Body of pancreas (tissue), 4 donors: ENCODE results near the gene MAP3K5. TPM values are rescaled to one million over a fixed set of nuclear protein-coding genes. Genes with fewer than 3 reads are reported as not detected.
A peak's percentile ranks its signal among the peaks of the same experiment; 100 is the strongest.

Experiments
- ATAC-seq: fragments of 150-250 bp; one replicate; pipeline ENCODE4 v1.9.1; 2016
- DNase-seq, 4 donors: peaks; one replicate each; pipeline ENCODE4 v3.0.0-alpha.2; 2019
- H3K27ac ChIP-seq, 4 donors: fragments of 200-600 bp; sonication (generic); 1 replicate in 3 of 4; 2 replicates in 1 of 4; pipeline versions ENCODE4 v1.5.1 to v1.6.1; 2016 to 2019; ENCODE audit warnings: mild to moderate bottlenecking in 1 of 4, mixed read lengths in 1 of 4, moderate library complexity in 1 of 4
- H3K27me3 ChIP-seq, 2 donors: fragments of 200-600 bp; sonication (generic); one replicate each; pipeline ENCODE4 v1.6.0; 2016; ENCODE audit warnings: mild to moderate bottlenecking in 1 of 2
- H3K36me3 ChIP-seq, 2 donors: fragments of 200-600 bp; sonication (generic); replicated peaks in 1 of 2; 2 replicates each; pipeline ENCODE4 v1.5.1; 2016; ENCODE audit warnings: low read depth in 2 of 2; ENCODE audit not compliant: insufficient read depth in 1 of 2
- H3K4me1 ChIP-seq: fragments of 200-600 bp; sonication (generic); one replicate; pipeline ENCODE4 v1.6.0; 2016
- H3K4me3 ChIP-seq, 2 donors: fragments of 200-600 bp; sonication (generic); 1 replicate in 1 of 2; 2 replicates in 1 of 2; pipeline ENCODE4 v1.5.1; 2016 to 2019
- H3K9me3 ChIP-seq, 3 donors: fragments of 200-600 bp; sonication (generic); 1 replicate in 2 of 3; 2 replicates in 1 of 3; pipeline ENCODE4 v1.5.1; 2016
- POLR2A ChIP-seq, 3 donors: fragments of 450-650 bp; IDR thresholded peaks; one replicate each; pipeline ENCODE4 v1.6.1; 2016; ENCODE audit warnings: antibody characterized with exemption in 3 of 3, mild to moderate bottlenecking in 2 of 3
- WGBS, 2 donors: methylation state at CpG; one replicate each; pipeline ENCODE4 v1.1.5; 2017; 5-methylcytosine and 5-hydroxymethylcytosine counted together
- intact Hi-C: fragments of 100-400 bp; cut with DNase I; formaldehyde crosslinking; loops from one replicate; pipeline ENCODE4 v1.15.1; 2023
- total RNA-seq, 2 donors: library from RNA; depleted of rRNA; stranded (reverse); fragments of >200 nt; gene quantifications; one replicate each; pipeline ENCODE4 v1.1.0, GENCODE V29; 2016
- TF ChIP-seq, protein P1 (sequence below), 7 experiments: fragments of 450-650 bp in 4 of 7; fragments of 200-600 bp in 3 of 7; sonication (generic) in 3 of 7; IDR thresholded peaks; one replicate each; pipeline ENCODE4 v1.5.1; 2016 to 2019; ENCODE audit warnings: antibody characterized with exemption in 7 of 7

MAP3K5 gene
- total RNA-seq, 2 donors from 2014 or later = 33.7 to 36.9 TPM

DNA sequence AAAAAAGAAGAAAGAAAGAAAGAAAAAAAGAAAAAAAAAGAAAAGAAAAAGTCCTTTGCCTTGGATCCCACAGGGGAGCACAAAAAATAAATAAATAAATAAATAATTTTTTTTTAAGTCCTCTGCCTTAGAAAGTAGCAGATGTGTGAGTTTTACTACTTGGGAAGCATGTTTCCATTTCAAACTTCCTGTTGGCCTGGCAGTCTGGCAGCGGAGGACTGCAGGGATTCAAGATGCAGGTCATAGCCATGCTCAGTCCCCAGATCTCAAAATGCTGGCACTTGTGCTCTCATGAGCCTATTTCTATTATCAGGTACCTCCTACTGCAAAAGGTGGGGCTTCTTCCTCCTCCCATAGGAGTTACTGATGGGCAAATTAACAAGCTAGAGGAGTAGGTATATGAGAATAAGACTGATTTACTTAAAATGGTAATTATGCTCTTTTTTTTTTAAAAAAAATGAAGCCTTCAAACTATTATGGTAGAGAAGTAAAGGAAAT is 187.9 kb downstream of the MAP3K5 start:
- whole genome bisulfite sequencing, 2 donors = 74 to 87% methylated on average over 1 of the region's 1 CpG
- no peak for DNase-seq
- Histone ChIP-seq H3K4me1 (peaks cover 44% of the 10 kb centered on the region), H3K9me3 (no peaks in the 10 kb centered on the region), H3K4me3 (no peak overlapping the region), H3K27ac (no peak overlapping the region), H3K36me3 (peaks cover 0 to 4% of the 10 kb centered on the region in 2 donors), H3K27me3 (no peaks in the 10 kb centered on the region)
- TF ChIP-seq POLR2A (IDR thresholded peaks at IDR 0.05) = no peak
- TF ChIP-seq, protein P1, sequence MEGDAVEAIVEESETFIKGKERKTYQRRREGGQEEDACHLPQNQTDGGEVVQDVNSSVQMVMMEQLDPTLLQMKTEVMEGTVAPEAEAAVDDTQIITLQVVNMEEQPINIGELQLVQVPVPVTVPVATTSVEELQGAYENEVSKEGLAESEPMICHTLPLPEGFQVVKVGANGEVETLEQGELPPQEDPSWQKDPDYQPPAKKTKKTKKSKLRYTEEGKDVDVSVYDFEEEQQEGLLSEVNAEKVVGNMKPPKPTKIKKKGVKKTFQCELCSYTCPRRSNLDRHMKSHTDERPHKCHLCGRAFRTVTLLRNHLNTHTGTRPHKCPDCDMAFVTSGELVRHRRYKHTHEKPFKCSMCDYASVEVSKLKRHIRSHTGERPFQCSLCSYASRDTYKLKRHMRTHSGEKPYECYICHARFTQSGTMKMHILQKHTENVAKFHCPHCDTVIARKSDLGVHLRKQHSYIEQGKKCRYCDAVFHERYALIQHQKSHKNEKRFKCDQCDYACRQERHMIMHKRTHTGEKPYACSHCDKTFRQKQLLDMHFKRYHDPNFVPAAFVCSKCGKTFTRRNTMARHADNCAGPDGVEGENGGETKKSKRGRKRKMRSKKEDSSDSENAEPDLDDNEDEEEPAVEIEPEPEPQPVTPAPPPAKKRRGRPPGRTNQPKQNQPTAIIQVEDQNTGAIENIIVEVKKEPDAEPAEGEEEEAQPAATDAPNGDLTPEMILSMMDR (IDR thresholded peaks at IDR 0.05) = no peak
- intact Hi-C loops = no loop called here
- ATAC-seq = no peak

- peaks cover 14% of the 10 kb centered on the region for H3K4me1 ChIP-seq
- H3K27ac ChIP-seq = no peak overlapping the region
- WGBS, 2 donors = 60 to 65% methylated on average over 3 of the region's 3 CpGs
- H3K36me3 ChIP-seq = peaks cover 0 to 4% of the 10 kb centered on the region in 2 donors
- H3K9me3 ChIP-seq = no peaks in the 10 kb centered on the region
- no peaks in the 10 kb centered on the region for H3K27me3 ChIP-seq
- ATAC-seq (no peak), DNase-seq (no peak)
- TF ChIP-seq, protein P1 (IDR thresholded peaks at IDR 0.05) = no peak
- TF ChIP-seq POLR2A (IDR thresholded peaks at IDR 0.05) = no peak
- intact Hi-C loops = no loop called here
- H3K4me3 ChIP-seq = no peak overlapping the region
Measured at GRCh38 chr6:136600818-136601217, 191.5 kb downstream of the MAP3K5 start.

DNA sequence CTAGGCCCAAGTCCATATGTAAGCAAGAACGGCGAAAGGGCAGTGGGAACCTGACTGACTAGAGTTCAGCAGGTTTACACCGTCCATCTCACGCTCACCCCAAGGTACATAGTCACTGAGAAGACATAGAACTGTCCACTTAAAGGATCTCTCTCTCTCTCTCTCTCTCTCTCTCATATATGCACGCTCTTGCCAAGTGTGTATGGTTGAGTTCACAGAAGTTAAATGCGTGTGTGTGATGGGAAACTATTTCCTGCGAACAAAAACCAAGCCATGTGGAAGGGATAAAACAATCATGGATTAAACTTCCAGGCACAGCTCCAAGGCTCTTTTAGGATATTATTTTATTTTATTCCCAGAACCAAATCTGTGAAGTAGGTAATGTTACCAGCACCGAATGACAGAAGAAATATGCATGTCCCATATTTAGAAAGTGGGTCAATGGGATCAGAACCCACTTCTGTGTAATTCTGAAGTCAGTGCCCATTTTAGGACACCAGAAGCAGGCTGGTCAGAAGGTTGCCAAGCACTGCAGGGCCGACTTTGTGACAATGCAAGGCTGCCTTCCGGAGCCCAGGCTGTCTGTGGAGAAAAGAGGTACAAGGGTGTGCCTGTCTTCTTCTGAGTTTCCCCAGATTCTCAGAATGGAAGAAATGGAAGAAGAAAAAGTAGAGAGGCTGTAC is 192.8 kb downstream of the MAP3K5 start:
- no peak for TF ChIP-seq POLR2A (IDR thresholded peaks at IDR 0.05)
- TF ChIP-seq, protein P1 (IDR thresholded peaks at IDR 0.05) = no peak
- Histone ChIP-seq H3K27ac (no peak overlapping the region), H3K4me3 (no peak overlapping the region), H3K9me3 (no peaks in the 10 kb centered on the region), H3K4me1 (peaks cover under 1% of the 10 kb centered on the region), H3K36me3 (peaks cover 0 to 4% of the 10 kb centered on the region in 2 donors), H3K27me3 (no peaks in the 10 kb centered on the region)
- no peak for DNase-seq
- intact Hi-C loops = no loop called here
- no peak for ATAC-seq
- 84 to 90% methylated on average over 10 of the region's 10 CpGs for WGBS, 2 donors

DNA sequence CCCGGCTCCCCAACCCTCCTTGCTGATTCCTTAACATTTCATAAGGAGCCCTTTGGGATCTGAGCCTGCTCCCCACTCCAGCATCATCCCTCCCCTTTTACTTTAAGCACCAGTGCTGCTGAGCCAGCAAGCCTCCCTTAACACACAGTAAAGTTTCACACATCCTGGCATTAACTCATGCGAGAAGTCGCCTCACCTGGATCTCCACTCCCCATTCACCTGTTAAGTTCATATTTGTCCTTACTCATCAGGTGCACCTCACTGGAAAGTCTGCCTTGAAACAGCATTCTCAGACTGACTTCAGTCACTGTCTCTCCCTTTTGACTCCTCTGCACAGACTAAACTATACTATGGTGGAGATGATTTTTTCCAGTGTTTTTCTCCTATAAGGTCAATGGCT is 194.2 kb downstream of the MAP3K5 start:
- H3K4me3 ChIP-seq = no peak overlapping the region
- no peaks in the 10 kb centered on the region for H3K4me1 ChIP-seq
- H3K36me3 ChIP-seq = peaks cover 0 to 2% of the 10 kb centered on the region in 2 donors
- ATAC-seq (no peak), DNase-seq (no peak)
- intact Hi-C loops = no loop called here
- TF ChIP-seq POLR2A (IDR thresholded peaks at IDR 0.05) = no peak
- TF ChIP-seq, protein P1 (IDR thresholded peaks at IDR 0.05) = no peak
- WGBS, 2 donors = 96 to 99% methylated on average over 3 of the region's 3 CpGs
- no peak overlapping the region for H3K27ac ChIP-seq
- no peaks in the 10 kb centered on the region for H3K9me3 ChIP-seq
- H3K27me3 ChIP-seq = no peaks in the 10 kb centered on the region

DNA sequence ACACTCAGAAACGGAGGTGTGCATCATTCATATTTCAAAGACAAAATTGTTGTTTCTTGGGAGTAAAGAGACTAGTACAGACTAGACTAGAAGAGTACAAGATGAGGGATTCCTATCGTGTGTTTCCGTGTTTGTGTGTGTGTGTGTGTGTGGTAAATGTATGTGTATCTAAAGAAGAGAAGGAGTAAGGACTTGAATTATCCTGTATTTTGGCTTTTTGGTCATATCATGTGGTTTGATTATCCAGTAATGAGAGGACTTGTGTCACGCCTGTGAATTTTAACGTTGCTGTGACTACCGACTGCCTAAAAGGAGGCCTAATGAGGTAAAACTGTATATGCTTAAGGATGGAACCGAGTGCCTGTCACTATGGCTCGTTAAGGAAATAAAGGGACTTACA is 197.6 kb downstream of the MAP3K5 start:
- H3K9me3 ChIP-seq = no peaks in the 10 kb centered on the region
- ATAC-seq = no peak
- intact Hi-C loops = no loop called here
- H3K4me3 ChIP-seq = no peak overlapping the region
- no peaks in the 10 kb centered on the region for H3K4me1 ChIP-seq
- no peak for DNase-seq
- H3K36me3 ChIP-seq = peaks cover 0 to 18% of the 10 kb centered on the region in 2 donors
- WGBS, 2 donors = 91 to 95% methylated on average over 8 of the region's 8 CpGs
- H3K27ac ChIP-seq = peak overlapping the region in 1 of 4 donors; percentile 36
- H3K27me3 ChIP-seq = no peaks in the 10 kb centered on the region
- TF ChIP-seq, protein P1 (IDR thresholded peaks at IDR 0.05) = no peak
- no peak for TF ChIP-seq POLR2A (IDR thresholded peaks at IDR 0.05)
